ENCODE data around the gene BCKDHB. TPM values are rescaled to one million over a fixed set of nuclear protein-coding genes. Genes with fewer than 3 reads are reported as not detected.

BCKDHB gene
- polyA plus RNA-seq, 1 donor (not counting 4 experiments of a cell fraction or from before 2014, with no cell fraction given): 20.9 TPM

DNA sequence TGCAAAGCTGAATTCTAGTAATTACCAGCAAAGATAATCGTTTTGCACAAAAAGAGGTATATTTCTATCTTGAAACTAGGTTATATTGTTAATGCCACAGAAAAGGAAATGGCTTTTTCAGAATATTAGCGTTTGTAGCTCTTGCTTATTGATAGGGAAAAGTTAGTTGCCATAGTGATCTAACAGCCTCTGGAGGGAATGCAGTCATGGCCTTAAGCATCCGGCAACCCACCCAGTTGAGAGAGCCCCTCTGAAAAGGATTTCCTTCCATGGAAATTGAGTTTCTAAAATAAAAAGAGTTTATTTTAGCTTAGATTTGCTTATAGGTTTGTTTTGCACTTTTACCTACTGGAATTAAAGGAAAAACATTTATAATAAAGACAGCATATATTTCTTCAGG, 224.5 kb downstream of the BCKDHB start:
- Histone ChIP-seq H3K27me3 (ENCODE audit: control insufficient read depth, extremely low read depth, insufficient read depth, low read length) (no peaks in the 10 kb centered on the region), H3K9me1 (ENCODE audit: control insufficient read depth, extremely low read depth, insufficient read depth, low read length) (no peaks in the 10 kb centered on the region), H3K9ac (ENCODE audit: control insufficient read depth, extremely low read depth, insufficient read depth, low read length) (no peak overlapping the region), H3K36me3 (ENCODE audit: control insufficient read depth in 2 of 2, extremely low read depth in 1 of 2, insufficient read depth in 2 of 2, low read length in 2 of 2) (no peaks in the 10 kb centered on the region), H3K27ac (ENCODE audit: control insufficient read depth, insufficient read depth, low read length) (no peak overlapping the region), H3K79me2 (ENCODE audit: control insufficient read depth, insufficient read depth, low read length) (no peaks in the 10 kb centered on the region), H3K4me2 (ENCODE audit: control insufficient read depth, extremely low read depth, insufficient read depth, low read depth, low read length) (no peak overlapping the region), H3K9me3 (ENCODE audit: control insufficient read depth, low read depth, low read length) (no peaks in the 10 kb centered on the region), H3K4me1 (ENCODE audit: control insufficient read depth, extremely low read depth, insufficient read depth, low read length) (no peaks in the 10 kb centered on the region), H3K4me3 (ENCODE audit: control insufficient read depth in 2 of 3, extremely low read depth in 1 of 3, insufficient read depth in 2 of 3, low read depth in 1 of 3, low read length in 3 of 3) (no peak overlapping the region), H4K20me1 (ENCODE audit: control insufficient read depth, extremely low read depth, insufficient read depth, low read length) (no peaks in the 10 kb centered on the region), H2AFZ (ENCODE audit: control insufficient read depth, low read length) (no peak overlapping the region)
- dilution Hi-C loops (cut with MboI; ENCODE audit: extremely low pct_ligation_motif_present, low sequenced_read_pairs): no loop called here
- no peak for TF ChIP-seq EZH2 (IDR thresholded peaks at IDR 0.05; ENCODE audit: low read length)
- TF ChIP-seq, protein P1, sequence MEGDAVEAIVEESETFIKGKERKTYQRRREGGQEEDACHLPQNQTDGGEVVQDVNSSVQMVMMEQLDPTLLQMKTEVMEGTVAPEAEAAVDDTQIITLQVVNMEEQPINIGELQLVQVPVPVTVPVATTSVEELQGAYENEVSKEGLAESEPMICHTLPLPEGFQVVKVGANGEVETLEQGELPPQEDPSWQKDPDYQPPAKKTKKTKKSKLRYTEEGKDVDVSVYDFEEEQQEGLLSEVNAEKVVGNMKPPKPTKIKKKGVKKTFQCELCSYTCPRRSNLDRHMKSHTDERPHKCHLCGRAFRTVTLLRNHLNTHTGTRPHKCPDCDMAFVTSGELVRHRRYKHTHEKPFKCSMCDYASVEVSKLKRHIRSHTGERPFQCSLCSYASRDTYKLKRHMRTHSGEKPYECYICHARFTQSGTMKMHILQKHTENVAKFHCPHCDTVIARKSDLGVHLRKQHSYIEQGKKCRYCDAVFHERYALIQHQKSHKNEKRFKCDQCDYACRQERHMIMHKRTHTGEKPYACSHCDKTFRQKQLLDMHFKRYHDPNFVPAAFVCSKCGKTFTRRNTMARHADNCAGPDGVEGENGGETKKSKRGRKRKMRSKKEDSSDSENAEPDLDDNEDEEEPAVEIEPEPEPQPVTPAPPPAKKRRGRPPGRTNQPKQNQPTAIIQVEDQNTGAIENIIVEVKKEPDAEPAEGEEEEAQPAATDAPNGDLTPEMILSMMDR (optimal IDR thresholded peaks at IDR 0.05 in 1 of 3, IDR thresholded peaks at IDR 0.05 in 1 of 3, conservative IDR thresholded peaks at IDR 0.05 in 1 of 3; ENCODE audit: extremely low read depth in 1 of 3, insufficient read depth in 2 of 3, low read length in 3 of 3): no peak
- FAIRE-seq: no peak
- no peak for DNase-seq (ENCODE audit: low read depth, low spot score)

DNA sequence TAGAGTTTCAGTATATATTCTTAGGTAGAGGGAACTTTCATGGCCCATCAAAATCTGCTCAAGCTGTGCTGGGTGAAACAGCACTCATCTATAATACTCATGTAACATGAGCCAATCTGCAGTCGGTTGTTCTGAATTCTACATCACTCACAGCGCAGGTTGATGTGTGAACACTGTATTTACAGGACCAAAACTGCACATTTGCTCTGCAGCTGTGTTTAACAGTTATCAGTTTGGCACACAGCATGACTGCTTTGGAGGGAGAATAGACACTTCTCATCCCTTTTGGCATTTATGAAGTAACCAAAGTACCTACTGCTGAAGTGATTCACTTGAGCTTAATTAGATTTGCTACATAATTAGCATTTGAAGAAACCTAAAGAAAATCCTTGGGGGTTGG, 225.1 kb downstream of the BCKDHB start:
- FAIRE-seq (no peak), DNase-seq (ENCODE audit: low read depth, low spot score) (no peak)
- no peak for TF ChIP-seq EZH2 (IDR thresholded peaks at IDR 0.05; ENCODE audit: low read length)
- Histone ChIP-seq H3K9me3 (ENCODE audit: control insufficient read depth, low read depth, low read length) (no peaks in the 10 kb centered on the region), H3K4me3 (ENCODE audit: control insufficient read depth in 2 of 3, extremely low read depth in 1 of 3, insufficient read depth in 2 of 3, low read depth in 1 of 3, low read length in 3 of 3) (no peak overlapping the region), H2AFZ (ENCODE audit: control insufficient read depth, low read length) (no peak overlapping the region), H3K36me3 (ENCODE audit: control insufficient read depth in 2 of 2, extremely low read depth in 1 of 2, insufficient read depth in 2 of 2, low read length in 2 of 2) (no peaks in the 10 kb centered on the region), H3K9ac (ENCODE audit: control insufficient read depth, extremely low read depth, insufficient read depth, low read length) (no peak overlapping the region), H4K20me1 (ENCODE audit: control insufficient read depth, extremely low read depth, insufficient read depth, low read length) (no peaks in the 10 kb centered on the region), H3K9me1 (ENCODE audit: control insufficient read depth, extremely low read depth, insufficient read depth, low read length) (no peaks in the 10 kb centered on the region), H3K27ac (ENCODE audit: control insufficient read depth, insufficient read depth, low read length) (no peak overlapping the region), H3K4me1 (ENCODE audit: control insufficient read depth, extremely low read depth, insufficient read depth, low read length) (no peaks in the 10 kb centered on the region), H3K4me2 (ENCODE audit: control insufficient read depth, extremely low read depth, insufficient read depth, low read depth, low read length) (no peak overlapping the region), H3K27me3 (ENCODE audit: control insufficient read depth, extremely low read depth, insufficient read depth, low read length) (no peaks in the 10 kb centered on the region), H3K79me2 (ENCODE audit: control insufficient read depth, insufficient read depth, low read length) (no peaks in the 10 kb centered on the region)
- dilution Hi-C loops (cut with MboI; ENCODE audit: extremely low pct_ligation_motif_present, low sequenced_read_pairs): no loop called here

DNA sequence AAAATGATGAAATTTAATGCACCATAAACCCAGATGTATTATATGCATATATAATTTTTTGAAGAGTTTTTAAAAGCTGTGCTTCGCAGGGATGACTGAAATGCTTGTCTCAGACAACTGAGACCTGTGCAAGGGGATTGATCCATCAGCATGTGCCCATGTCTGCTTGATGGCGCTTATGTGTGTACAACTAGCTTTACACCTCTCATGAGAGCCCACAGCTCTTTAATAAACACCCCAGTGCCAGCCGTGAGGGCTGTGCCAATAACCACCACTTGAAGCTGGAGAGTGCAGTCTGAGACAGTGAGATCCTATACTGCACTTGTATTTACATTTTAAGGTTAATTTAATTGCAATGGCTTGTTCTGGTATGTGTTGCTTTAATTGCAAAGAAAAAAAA, 225.5 kb downstream of the BCKDHB start:
- H2AFZ ChIP-seq (ENCODE audit: control insufficient read depth, low read length): no peak overlapping the region
- no peak for TF ChIP-seq EZH2 (IDR thresholded peaks at IDR 0.05; ENCODE audit: low read length)
- TF ChIP-seq, protein P1 (optimal IDR thresholded peaks at IDR 0.05 in 1 of 3, IDR thresholded peaks at IDR 0.05 in 1 of 3, conservative IDR thresholded peaks at IDR 0.05 in 1 of 3; ENCODE audit: extremely low read depth in 1 of 3, insufficient read depth in 2 of 3, low read length in 3 of 3): no peak
- H3K27me3 ChIP-seq (ENCODE audit: control insufficient read depth, extremely low read depth, insufficient read depth, low read length): no peaks in the 10 kb centered on the region
- no peaks in the 10 kb centered on the region for H3K9me3 ChIP-seq (ENCODE audit: control insufficient read depth, low read depth, low read length)
- no peaks in the 10 kb centered on the region for H3K9me1 ChIP-seq (ENCODE audit: control insufficient read depth, extremely low read depth, insufficient read depth, low read length)
- no peaks in the 10 kb centered on the region for H3K4me1 ChIP-seq (ENCODE audit: control insufficient read depth, extremely low read depth, insufficient read depth, low read length)
- no peak for FAIRE-seq
- no peak overlapping the region for H3K4me2 ChIP-seq (ENCODE audit: control insufficient read depth, extremely low read depth, insufficient read depth, low read depth, low read length)
- DNase-seq (ENCODE audit: low read depth, low spot score): no peak
- no peaks in the 10 kb centered on the region for H3K79me2 ChIP-seq (ENCODE audit: control insufficient read depth, insufficient read depth, low read length)
- dilution Hi-C loops (cut with MboI; ENCODE audit: extremely low pct_ligation_motif_present, low sequenced_read_pairs): no loop called here
- no peak overlapping the region for H3K9ac ChIP-seq (ENCODE audit: control insufficient read depth, extremely low read depth, insufficient read depth, low read length)
- no peaks in the 10 kb centered on the region for H4K20me1 ChIP-seq (ENCODE audit: control insufficient read depth, extremely low read depth, insufficient read depth, low read length)
- no peak overlapping the region for H3K4me3 ChIP-seq (ENCODE audit: control insufficient read depth in 2 of 3, extremely low read depth in 1 of 3, insufficient read depth in 2 of 3, low read depth in 1 of 3, low read length in 3 of 3)
- H3K36me3 ChIP-seq (ENCODE audit: control insufficient read depth in 2 of 2, extremely low read depth in 1 of 2, insufficient read depth in 2 of 2, low read length in 2 of 2): no peaks in the 10 kb centered on the region
- H3K27ac ChIP-seq (ENCODE audit: control insufficient read depth, insufficient read depth, low read length): no peak overlapping the region
